ENCODE results near the gene ESPNL.

- TF ChIP-seq ZNF24 (IDR thresholded peaks at IDR 0.05) (no peak), CTCF (IDR thresholded peaks at IDR 0.05 in 2 of 3, conservative IDR thresholded peaks at IDR 0.05 in 1 of 3; ENCODE audit: insufficient read depth in 2 of 3, low read depth in 1 of 3, low read length in 3 of 3) (no peak), ZNF239 (CRISPR knock-in tag; IDR thresholded peaks at IDR 0.05) (no peak), ZBTB8A (IDR thresholded peaks at IDR 0.05; ENCODE audit: partially characterized antibody) (no peak)
These were observed 20.2 kb upstream of the ESPNL start for GRCh38 chr2:238079874-238080327.
